ENCODE results near the gene DMXL2.
"Not testable (repeated sequence)": the region's sequence is repeated elsewhere in the genome, so short reads cannot be mapped to it uniquely, and the experiment has no call there.

Gene DMXL2

DNA sequence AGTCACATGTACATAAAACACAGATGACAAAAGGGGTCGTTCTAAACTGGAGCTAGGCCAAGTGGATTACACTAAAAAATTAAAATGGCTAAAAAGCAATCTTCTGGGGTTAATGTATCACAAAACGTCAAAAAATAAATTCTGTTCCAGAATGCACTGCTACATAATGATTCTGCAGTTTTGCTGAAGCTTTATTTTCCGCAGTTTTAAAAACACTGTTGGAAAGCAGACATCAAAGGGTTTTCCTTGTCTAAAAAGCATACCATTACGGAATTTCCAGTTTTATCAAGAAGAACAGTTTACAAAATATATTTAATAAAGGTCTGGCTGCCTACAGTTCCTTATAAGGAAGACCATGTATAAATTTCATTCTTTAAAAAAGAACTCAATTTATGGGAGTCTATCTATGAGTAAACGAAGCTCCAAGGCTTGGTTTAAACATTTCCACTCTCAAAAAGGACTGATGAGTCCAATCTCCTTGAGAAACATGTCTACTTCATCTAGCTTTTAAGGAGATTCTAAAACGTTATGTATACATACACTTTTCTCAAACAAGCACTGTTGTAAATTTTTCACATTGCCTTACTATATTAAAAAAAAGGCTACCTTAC lies 1.3 kb downstream of the DMXL2 start:
- DNase-seq = no peak

DNA sequence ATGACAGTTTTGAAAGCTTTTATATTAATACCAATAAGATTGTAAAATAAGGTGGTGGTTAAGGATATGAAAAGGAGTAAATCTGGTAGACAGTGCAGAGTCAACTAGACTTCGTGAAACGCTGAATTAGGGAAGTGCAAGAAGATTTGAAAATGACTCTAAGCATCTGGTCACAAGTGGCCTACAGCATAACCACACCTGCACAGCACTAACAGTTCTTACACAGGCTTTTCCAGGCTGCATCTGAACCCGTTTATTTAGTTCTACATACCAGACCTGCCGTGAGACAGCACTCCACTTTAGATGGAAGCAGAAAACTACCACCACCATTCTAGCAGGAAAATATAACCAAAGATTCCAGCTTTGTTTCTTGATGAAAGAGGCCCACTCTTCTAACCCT lies 1.9 kb downstream of the DMXL2 start:
- DNase-seq = no peak

DNA sequence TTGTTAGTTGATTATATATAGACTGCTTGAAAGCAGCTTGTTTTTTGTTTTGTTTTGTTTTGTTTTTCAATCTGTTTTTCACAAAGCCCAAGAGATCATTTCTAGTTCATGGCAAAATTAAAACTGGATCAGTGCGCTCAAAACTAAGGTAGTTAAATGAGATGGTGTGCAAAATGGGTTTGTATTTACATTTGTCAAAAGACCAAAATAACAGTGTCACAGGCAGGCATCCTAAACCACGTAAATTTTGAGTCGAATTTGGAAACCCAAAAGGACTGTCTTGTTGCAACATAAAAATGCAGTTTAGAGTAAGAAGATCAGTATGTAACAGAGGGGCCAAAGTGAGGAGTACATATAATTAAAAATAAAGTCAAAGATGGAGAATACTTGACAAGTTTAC lies 2.4 kb downstream of the DMXL2 start:
- DNase-seq = no peak

DNA sequence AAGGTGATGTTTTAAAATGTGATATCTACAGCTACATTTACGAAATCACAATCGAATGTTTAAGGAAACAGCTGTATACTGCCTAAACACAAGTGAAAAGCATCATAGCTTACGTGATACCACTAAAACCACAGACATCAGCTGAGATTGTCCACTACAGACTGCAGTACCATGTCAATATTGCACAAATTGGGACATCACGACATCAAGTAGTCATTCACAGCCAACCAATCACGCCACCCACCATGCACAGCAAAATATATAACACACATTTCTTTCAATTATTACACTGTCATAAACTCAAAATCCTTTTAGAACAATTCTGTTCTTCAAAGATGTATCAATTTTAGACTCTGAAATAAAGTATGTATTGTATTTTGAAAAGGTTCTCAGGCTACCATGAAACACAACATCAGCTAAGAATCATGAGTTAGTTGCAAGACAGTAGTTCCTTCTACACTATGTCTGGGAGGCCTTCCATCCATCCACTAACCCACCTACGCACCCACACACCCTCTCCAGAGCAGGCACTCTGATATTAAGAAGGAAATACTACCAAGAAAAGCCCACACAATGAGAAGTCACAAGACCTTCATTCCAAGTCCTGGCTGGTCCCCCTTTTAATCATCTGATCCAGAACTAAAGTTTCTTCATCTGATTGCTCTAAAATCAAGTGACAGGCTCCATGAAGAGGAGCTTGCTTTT lies 3.1 kb downstream of the DMXL2 start:
- DNase-seq = no peak

GRCh38 chr15:51617886-51618285 lies 4.7 kb downstream of the DMXL2 start:
- DNase-seq = no peak

DNA sequence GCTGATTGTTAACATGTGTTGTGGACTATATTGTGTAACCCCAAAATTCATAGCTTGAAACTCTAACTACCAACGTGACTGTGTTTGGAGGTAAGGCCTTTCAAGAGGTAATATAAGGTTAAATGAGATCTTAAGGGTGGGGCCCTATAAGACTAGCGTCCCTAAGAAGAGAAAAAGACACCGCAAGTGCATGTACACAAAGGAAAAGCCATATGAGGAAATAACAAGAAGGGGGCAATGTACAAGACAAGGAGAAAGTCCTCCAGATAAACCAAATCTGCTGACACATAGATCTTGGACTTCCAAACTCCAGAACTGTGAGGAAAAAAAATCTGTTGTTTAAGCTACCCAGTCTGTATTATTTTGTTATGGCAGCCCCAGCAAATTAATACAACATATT lies 8.6 kb downstream of the DMXL2 start:
- no peak for DNase-seq

DNA sequence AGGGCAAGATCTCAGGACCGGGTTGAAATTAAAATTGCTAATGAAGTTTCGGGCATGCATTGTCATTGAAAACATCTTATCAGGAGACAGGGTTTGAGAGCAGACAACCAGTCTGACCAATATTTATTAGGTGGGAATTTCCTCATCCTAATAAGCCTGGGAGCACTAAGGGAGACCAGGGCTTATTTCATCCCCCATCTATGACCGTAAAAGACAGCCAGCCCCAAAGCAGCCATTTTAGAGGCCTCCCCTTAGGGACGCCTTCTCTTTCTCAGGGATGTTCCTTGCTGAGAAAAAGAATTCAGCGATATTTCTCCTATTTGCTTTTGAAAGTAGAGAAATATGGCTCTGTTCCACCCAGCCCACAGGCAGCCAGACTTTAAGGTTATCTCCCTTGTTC lies 9.9 kb downstream of the DMXL2 start:
- not testable (repeated sequence) for DNase-seq

DNA sequence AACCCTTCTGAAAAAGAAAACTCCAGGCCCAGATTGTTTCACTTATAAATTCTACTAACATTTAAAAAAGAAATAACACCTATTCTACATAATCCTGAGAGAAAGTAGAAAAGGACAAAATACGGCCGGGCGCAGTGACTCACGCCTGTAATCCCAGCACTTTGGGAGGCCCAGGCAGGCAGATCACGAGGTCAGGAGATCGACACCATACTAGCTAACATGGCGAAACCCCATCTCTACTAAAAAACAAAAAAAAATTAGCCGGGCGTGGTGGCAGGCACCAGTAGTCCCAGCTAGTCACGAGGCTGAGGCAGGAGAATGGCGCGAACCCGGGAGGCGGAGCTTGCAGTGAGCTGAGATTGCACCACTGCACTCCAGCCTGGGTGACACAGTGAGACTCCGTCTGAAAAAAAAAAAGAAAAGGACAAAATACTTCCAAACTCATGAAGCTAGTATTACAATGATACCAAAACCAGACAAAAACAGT lies 19.1 kb downstream of the DMXL2 start:
- not testable (repeated sequence) for DNase-seq

DNA sequence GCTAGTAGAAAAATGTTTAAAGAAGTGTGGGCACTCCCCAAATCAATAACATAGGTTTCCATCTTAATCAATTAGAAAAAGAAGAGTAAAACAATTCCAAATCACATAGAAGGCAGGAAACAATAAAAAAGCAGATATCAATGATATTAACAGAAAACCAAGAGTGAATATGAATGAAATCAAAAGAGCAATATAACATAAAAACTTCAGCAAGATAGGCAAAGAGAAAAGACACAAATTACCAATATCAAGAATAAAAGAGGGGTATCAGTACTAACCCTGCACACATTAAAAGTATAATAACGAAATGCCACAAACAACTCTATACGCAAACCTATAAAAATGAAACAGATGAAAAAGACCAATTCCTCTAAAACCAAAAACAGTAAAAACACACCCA lies 19.6 kb downstream of the DMXL2 start:
- DNase-seq = no peak

DNA sequence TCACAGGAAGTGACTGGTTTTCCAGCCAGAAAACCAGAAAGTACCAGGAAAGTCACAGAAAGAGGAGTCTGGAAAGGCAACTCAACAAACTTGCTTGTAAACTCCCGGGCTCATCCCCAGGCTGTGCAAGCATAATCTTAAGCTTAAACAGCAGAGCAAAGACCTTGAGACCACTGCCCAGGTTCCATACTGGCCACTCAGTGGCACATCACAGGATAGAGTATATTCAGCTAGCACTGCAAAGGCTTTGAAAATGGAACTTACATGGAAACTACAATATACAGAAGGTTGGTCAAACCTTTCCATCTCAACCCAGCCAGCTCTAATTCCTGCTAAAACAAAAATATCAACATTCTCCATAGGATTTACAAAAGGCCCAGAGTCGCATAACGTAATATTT lies 20.1 kb downstream of the DMXL2 start:
- no peak for DNase-seq

DNA sequence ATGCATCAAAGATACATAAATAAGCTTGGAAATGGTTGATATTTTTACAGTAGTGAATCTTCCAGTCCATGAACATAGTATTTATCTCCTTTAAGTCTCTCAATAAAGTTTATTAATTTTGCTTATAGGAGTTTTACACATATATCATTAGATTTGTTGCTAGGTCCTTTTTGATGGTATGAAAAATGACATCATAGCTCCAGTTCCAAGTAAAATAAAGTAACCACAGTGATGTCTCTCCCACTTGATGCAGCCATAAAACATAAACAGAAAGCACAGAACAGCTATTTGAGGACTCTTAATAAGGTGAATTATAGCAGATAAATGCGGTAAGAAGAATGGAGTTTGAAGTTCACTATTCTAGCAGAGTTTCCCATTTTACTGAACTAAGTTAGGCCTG lies 20.8 kb downstream of the DMXL2 start:
- no peak for DNase-seq

GRCh38 chr15:51600114-51600513 lies 22.5 kb downstream of the DMXL2 start:
- DNase-seq = no peak

GRCh38 chr15:51589881-51590568 lies 32.5 kb downstream of the DMXL2 start:
- no peak for DNase-seq

DNA sequence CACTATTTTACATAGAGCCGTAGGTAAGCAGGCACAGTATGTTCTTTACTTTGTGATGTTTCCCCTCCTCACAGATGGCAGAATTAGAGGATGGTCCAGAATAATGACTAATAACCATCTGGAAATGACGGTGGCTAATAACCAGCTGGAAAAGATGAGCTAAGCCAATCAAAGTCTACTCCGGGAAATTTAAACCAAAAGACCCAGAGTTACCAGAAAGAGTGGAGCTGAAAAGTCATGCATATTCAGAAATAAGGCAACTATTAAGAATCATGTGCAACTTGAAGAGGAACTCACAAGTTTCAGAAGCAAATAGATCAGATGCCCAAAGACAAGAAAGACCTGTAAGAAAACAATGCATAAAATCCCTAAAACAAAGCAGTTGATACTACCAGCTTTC lies 33.6 kb downstream of the DMXL2 start:
- DNase-seq = no peak

DNA sequence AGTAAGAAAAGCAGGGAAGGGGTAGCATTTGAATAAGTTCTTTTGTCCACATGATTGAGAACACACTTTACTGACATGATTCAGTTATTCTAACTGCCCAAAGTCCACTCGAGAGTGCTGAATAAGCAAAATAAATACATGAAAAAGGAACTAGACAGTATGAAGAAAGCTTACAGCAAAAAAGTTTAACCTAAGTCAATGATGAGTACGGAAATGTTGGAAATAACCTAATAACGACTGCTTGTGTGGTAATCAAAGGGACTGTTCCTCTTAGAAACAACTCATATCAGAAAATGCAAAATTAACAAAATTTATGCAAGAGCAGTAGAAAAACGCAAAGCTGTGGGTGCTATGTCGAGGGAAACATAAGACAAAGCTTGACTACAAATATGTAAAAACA lies 36.6 kb downstream of the DMXL2 start:
- no peak for DNase-seq

- DNase-seq = no peak
These were observed 41.6 kb downstream of the DMXL2 start for GRCh38 chr15:51580982-51581381.

DNA sequence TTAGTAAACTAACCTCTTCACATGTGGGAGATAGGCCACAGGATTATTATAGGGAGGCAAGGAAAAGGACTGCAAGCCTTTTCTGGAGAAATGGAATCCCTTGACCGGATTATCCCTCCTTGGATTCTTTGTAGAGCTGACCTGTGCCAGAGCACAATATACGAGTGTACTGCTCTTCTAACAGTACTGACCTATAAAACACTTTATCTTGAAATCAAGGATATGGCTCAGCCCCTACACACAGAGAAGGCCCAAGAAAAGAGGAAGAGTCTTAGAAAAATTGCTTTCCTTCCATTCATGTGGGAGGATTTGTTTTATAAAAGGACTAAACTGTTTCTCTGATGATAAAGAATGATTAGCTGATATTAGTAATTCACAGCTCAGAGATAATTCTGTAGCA lies 42.2 kb downstream of the DMXL2 start:
- DNase-seq = no peak

DNA sequence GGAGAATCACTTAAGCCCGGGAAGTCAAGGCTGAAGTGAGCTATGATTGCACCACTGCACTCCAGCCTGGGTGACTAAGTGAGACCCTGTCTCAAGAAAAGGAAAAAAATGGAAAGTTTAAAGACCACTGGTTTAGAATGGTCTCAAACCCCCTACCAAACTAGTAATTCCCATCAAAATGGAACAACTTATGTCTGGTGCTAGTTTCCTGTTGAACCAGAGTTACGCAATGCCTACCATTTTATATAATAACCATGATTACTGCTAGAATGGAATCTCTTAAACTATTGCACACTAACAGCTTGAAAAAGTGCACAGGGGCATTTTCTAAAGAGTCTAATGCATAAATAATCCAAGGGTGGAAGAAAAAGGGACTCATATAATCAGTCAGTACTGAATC lies 43.6 kb downstream of the DMXL2 start:
- DNase-seq = no peak

DNA sequence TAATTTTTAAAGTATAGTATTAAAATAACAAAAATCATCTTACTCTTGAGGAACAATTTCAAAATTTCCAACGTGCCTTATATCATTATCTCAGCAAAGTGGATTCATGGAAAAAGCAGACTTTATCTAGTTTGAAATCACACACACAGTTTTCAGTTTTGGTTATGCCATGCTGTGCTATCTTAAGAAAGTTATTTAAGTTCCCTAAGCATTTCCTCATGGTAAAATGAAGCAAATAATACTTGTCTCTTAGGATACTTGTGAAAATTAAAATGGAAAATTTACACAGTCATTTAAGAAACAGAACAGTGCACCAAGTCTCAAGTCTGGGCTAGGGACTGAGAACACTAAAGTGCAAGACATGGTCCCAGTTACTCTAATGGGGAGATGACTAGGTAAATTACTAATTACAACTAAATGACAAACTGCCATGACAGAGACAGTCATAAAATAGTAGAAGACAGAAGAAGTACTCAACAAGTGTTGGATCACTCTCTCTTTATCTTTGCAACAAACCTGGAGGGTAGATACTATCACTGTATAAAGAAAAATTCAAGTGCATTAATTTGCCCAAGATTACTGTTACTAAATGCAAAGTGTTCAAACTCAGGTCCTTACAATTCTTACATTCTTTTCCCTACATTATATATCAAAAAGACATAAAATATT lies 44.8 kb downstream of the DMXL2 start:
- no peak for DNase-seq

- DNase-seq = no peak
These were observed 45.6 kb downstream of the DMXL2 start for GRCh38 chr15:51576911-51577500.

GRCh38 chr15:51576286-51576850 lies 46.2 kb downstream of the DMXL2 start:
- no peak for DNase-seq

DNA sequence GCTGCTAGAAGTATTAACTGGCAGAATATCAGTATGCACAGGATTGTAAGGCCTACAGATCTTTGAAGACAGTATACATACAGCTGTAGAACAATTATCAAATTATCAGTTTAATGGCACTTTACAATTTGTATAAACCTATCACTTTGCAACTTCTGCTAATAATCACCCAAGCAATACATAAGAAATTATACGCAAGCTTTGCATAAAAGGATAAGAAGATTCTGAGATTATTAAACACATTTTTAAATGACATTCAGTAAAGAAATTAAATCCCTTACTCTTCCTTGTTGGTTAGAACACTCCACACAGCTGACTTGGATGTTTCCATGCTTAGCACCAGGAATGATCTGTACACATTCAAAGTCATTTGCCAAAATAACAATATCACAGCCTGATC lies 46.8 kb downstream of the DMXL2 start:
- DNase-seq = no peak

- DNase-seq = not testable (repeated sequence)
These were observed 49.2 kb downstream of the DMXL2 start for GRCh38 chr15:51573352-51573751.

All from amniotic stem cell (primary cell).